ENCODE data around the gene KLK7. TPM values are rescaled to one million over a fixed set of nuclear protein-coding genes. Genes with fewer than 3 reads are reported as not detected.
A peak's percentile ranks its signal among the peaks of the same experiment; 100 is the strongest.

Gene KLK7
- total RNA-seq, 2 donors from 2014 or later = not detected

DNA sequence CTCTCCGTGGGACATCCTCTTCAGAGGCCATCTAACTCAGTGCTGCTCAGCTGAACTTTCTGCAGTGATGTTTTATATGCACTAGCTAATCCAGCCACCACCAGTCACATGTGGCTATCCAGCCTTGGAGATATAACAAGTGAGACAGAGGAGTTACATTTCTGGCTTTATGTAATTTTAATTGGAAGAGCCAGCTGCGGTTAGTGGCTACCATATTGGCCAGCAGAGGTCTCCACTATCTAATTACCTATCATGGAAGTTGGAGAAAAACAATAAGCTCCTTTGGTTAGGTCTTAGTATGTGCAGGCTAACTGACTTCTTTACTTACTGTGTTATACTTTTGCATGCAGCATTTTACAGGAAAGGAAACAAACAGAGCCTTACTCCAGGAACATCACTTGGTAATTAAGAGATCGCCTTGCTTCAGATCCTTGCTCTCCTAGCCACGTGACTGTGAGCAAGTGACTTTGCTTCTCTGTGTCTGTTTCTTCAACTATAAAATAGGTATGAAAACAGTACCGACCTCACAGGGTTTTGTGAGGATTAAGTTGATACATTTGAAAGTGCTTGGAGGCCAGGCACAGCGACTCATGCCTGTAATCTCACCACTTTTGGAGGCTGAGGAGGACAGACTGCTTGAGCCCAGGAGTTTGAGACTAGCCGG is 37.4 kb upstream of the KLK7 start:
- H3K36me3 Mint-ChIP-seq = peaks cover 7% of the 10 kb centered on the region
- DNase-seq (ENCODE audit: low spot score) (no peak), ATAC-seq (no peak)
- peaks cover 23 to 24% of the 10 kb centered on the region in 2 donors for H3K4me1 Mint-ChIP-seq (ENCODE audit: low read depth in 2 of 2)
- H3K9me3 Mint-ChIP-seq = no peaks in the 10 kb centered on the region
- H3K27ac Mint-ChIP-seq = no peak overlapping the region
- no peak overlapping the region for H3K4me3 Mint-ChIP-seq
- H3K27me3 Mint-ChIP-seq = peaks cover 41% of the 10 kb centered on the region in 2 donors

DNA sequence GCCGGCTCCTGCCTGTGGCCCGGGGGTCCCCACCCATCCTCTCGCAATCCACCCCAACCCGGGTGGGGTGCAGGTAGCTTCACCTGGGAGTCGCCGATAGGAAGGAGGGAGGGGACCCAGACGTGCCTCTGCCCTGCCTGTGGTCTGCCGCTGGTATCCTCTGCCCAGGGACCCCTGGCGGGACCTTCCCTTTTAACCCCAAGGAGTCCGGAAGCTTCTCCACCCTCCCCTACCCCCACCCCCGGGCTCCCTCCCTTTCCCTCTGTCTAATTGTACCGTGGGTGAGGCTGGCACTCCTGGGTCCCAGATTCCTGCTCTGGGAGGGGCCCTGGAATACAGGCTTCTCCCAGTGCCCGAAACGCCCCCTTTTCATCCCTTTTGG is 35.8 kb upstream of the KLK7 start, which contains the start of gene KLK10:
KLK10 (minus strand) TSS at position 166 of the 382 bp plus-strand sequence. CDS start 579 bp downstream, outside the sequence.
- peaks cover 49 to 54% of the 10 kb centered on the region in 2 donors for H3K27me3 Mint-ChIP-seq
- H3K27ac Mint-ChIP-seq = no peak within 1 kb of the TSS
- H3K4me1 Mint-ChIP-seq (ENCODE audit: low read depth in 2 of 2) = peaks cover 24 to 26% of the 10 kb centered on the region in 2 donors
- H3K36me3 Mint-ChIP-seq = peaks cover 7% of the 10 kb centered on the region
- H3K9me3 Mint-ChIP-seq = no peaks in the 10 kb centered on the region
- peak within 1 kb of the TSS; percentile 65 for H3K4me3 Mint-ChIP-seq
- ATAC-seq (no peak), DNase-seq (ENCODE audit: low spot score) (no peak)

DNA sequence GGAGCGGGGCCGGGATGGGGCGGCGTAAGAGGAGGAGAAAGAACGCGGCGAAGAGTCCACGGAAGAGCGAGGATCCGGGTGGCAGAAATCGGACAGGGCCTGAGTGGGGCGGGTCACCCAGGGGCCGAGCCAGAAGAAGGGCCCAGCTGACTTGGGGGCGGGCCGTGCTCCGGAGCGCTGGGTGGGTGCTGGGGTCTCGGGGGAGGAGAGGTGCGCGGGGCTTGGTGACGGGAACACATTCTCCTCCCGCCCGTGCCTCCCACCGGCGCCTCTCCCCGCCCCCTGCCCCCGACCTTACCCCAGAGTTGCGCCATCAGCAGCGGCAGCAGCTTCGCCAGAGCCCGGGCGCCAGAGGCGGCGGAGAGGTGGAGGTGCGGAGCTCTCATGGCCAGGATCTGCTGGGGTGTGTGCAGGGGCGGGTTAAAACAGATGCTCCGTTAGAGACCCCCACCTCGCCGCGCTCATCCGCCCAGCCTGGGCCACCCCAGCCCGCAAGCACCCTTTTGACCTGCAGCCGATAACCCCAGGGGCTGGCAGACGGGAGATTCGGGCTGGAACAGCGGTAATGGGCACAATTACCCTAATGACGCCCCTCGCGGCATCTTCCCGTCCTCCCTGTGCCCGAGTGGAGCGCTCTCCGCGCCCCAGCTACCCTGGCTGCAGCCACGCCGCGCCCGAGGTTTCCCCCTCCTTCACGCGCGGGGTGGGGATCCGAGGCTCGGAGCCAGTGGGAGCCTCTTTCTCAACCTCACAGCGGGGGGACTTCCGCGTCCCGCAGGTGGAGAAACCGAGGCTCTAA is 35.2 kb upstream of the KLK7 start:
- peaks cover 53 to 60% of the 10 kb centered on the region in 2 donors for H3K27me3 Mint-ChIP-seq
- H3K4me1 Mint-ChIP-seq (ENCODE audit: low read depth in 2 of 2) = peaks cover 24 to 26% of the 10 kb centered on the region in 2 donors
- peak overlapping the region; percentile 65 for H3K4me3 Mint-ChIP-seq
- no peak overlapping the region for H3K27ac Mint-ChIP-seq
- no peaks in the 10 kb centered on the region for H3K9me3 Mint-ChIP-seq
- no peak for ATAC-seq
- H3K36me3 Mint-ChIP-seq = peaks cover 7% of the 10 kb centered on the region
- no peak for DNase-seq (ENCODE audit: low spot score)

- DNase-seq (ENCODE audit: low spot score) = no peak
- peaks cover 7% of the 10 kb centered on the region for H3K36me3 Mint-ChIP-seq
- peaks cover 45 to 55% of the 10 kb centered on the region in 2 donors for H3K27me3 Mint-ChIP-seq
- peak overlapping the region; percentile 65 for H3K4me3 Mint-ChIP-seq
- H3K4me1 Mint-ChIP-seq (ENCODE audit: low read depth in 2 of 2) = peaks cover 24 to 26% of the 10 kb centered on the region in 2 donors
- no peaks in the 10 kb centered on the region for H3K9me3 Mint-ChIP-seq
- ATAC-seq = peak; percentile 55 to 61
- no peak overlapping the region for H3K27ac Mint-ChIP-seq
Observed at GRCh38 chr19:51016798-51017683, 33.3 kb upstream of the KLK7 start.

DNA sequence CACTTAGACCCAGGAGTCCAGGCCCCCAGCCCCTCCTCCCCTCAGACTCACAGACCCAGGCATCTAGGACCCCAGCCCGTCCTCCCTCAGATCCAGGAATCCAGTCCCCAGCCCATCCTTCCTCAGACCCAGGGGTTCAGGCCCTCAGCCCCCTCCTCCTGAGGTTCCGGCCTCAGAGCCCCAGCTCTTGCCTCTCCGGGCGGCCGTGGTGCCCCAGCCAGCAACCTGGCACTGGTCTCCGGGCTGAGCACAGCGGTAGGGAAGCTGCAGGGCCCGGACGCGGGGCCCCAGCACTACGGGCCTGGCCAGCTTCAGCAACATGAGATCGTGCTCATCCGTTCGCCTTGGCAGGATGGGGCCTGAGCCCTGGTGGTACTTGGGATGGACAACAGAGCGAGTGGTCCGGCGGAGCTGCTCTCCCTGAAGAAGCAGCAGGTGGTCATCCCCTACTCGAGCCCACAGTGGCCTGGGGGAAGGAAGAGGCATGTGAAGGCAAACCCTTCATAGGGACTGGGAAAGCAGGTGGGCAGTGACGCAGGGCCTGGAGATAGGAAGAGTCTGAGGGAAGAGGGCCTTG is 32.1 kb upstream of the KLK7 start:
- Mint-ChIP-seq H3K36me3 (peaks cover 7% of the 10 kb centered on the region), H3K27me3 (peaks cover 46 to 58% of the 10 kb centered on the region in 2 donors), H3K4me3 (no peak overlapping the region)

DNA sequence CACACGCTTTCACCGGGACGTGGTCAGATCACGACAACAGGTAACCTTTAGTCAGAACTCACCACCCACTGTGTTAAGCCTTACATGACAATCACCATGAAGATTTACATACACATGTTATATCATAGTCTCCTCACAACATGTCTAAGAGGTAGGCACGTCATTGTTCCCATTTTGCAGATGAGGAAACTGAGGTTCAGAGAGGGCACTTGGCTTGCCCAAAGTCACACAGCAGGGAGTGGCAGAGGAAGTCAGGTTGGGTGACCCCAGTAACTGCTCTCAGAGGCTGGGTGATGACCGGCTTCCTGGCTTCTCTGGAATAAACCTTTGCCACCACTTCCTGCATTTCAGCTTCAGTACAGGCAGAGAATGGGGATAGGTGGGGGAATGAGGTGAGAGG is 30.5 kb upstream of the KLK7 start:
- no peak overlapping the region for H3K27ac Mint-ChIP-seq
- peaks cover 7% of the 10 kb centered on the region for H3K36me3 Mint-ChIP-seq
- ATAC-seq = no peak
- H3K27me3 Mint-ChIP-seq = peaks cover 50 to 54% of the 10 kb centered on the region in 2 donors
- no peak for DNase-seq (ENCODE audit: low spot score)
- H3K9me3 Mint-ChIP-seq = no peaks in the 10 kb centered on the region
- H3K4me3 Mint-ChIP-seq = no peak overlapping the region
- H3K4me1 Mint-ChIP-seq (ENCODE audit: low read depth in 2 of 2) = peaks cover 18 to 21% of the 10 kb centered on the region in 2 donors

More for the DNA sequence above, 32.1 kb upstream of the KLK7 start:
- ATAC-seq (no peak), DNase-seq (ENCODE audit: low spot score) (no peak)
- Mint-ChIP-seq H3K4me1 (ENCODE audit: low read depth in 2 of 2) (peaks cover 24 to 26% of the 10 kb centered on the region in 2 donors), H3K27ac (no peak overlapping the region), H3K9me3 (no peaks in the 10 kb centered on the region)

DNA sequence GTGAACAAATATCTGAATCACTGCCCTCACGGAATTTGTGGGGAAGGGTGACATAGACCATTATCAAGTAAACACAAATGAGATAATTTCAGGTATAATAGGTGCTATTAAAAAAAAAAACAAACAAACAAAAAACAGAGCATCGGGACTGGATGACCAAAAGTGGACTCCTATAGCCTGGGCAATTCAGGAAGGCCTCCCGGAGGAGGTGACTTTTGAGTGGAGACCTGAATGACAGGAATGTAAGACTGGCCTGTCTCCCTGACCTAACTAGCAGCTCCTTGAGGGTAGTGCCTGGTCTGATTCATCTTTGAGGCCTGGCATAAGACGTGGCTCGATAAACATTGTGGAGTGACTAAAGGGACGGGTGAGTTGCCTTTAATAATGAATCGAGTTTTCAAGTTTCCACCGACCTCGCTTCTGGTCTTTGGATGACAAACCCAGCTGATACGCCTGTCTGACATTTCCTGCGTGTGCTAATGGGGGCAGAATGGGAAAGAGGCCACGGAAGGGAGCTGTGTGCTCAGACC is 29.0 kb upstream of the KLK7 start:
- Mint-ChIP-seq H3K4me3 (no peak overlapping the region), H3K36me3 (no peaks in the 10 kb centered on the region), H3K27ac (no peak overlapping the region), H3K9me3 (no peaks in the 10 kb centered on the region), H3K27me3 (peaks cover 43 to 46% of the 10 kb centered on the region in 2 donors), H3K4me1 (ENCODE audit: low read depth in 2 of 2) (peaks cover 9 to 13% of the 10 kb centered on the region in 2 donors)
- ATAC-seq = no peak
- DNase-seq (ENCODE audit: low spot score) = no peak

GRCh38 chr19:51010066-51010795 is 26.5 kb upstream of the KLK7 start:
- peaks cover 35 to 39% of the 10 kb centered on the region in 2 donors for H3K27me3 Mint-ChIP-seq
- H3K27ac Mint-ChIP-seq = no peak overlapping the region
- H3K9me3 Mint-ChIP-seq = no peaks in the 10 kb centered on the region
- ATAC-seq (no peak), DNase-seq (ENCODE audit: low spot score) (no peak)
- H3K4me3 Mint-ChIP-seq = no peak overlapping the region
- H3K4me1 Mint-ChIP-seq (ENCODE audit: low read depth in 2 of 2) = no peaks in the 10 kb centered on the region
- no peaks in the 10 kb centered on the region for H3K36me3 Mint-ChIP-seq

GRCh38 chr19:51009061-51009891 is 25.6 kb upstream of the KLK7 start:
- ATAC-seq (peak; percentile 11 to 15), DNase-seq (ENCODE audit: low spot score) (no peak)
- Mint-ChIP-seq H3K9me3 (no peaks in the 10 kb centered on the region), H3K4me3 (no peak overlapping the region), H3K27me3 (peaks cover 29 to 37% of the 10 kb centered on the region in 2 donors), H3K36me3 (no peaks in the 10 kb centered on the region), H3K4me1 (ENCODE audit: low read depth in 2 of 2) (no peaks in the 10 kb centered on the region), H3K27ac (no peak overlapping the region)

DNA sequence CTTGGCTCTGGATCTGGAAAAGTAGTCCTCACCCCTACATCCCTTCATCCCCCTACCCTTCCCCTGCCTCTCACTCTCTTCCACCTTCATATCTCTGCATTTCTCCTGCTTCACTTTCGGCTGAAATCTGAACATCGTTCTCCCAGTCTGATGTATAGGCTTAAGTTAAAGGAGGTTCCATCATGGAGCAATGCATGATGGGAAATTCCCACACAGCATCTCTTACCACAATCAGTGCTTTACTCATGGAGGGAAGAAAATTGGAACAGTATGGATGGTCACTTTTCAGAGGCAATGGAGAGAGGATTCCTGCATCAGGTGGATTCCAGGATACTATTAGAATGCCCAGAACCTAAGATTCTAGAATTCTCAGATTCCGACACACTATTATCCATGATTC is 23.8 kb upstream of the KLK7 start:
- H3K27ac Mint-ChIP-seq = no peak overlapping the region
- H3K4me1 Mint-ChIP-seq (ENCODE audit: low read depth in 2 of 2) = no peaks in the 10 kb centered on the region
- no peak for ATAC-seq
- no peak for DNase-seq (ENCODE audit: low spot score)
- H3K36me3 Mint-ChIP-seq = no peaks in the 10 kb centered on the region
- H3K27me3 Mint-ChIP-seq = peaks cover 31 to 36% of the 10 kb centered on the region in 2 donors
- no peak overlapping the region for H3K4me3 Mint-ChIP-seq
- H3K9me3 Mint-ChIP-seq = no peaks in the 10 kb centered on the region

DNA sequence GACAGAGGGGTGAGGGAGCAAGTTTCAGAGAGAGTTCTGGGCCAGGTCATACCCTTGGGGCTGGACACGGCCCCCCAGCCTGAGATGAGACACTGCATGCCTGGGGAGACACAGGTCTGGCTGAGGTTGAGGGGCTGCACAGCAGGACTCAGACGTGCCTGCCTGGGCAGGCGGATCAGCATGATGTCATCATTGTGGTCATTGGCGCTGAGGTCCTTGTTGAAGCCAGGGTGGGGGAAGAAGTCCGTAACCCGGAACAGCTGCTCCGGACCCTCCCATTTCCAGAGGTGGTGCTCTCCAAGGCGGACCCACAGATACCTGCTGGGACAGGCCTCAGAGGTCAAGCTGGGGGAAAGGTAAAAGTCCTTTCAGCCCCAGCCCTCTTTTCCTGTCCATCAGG is 22.7 kb upstream of the KLK7 start:
- Mint-ChIP-seq H3K27ac (no peak overlapping the region), H3K36me3 (no peaks in the 10 kb centered on the region), H3K27me3 (peaks cover 40 to 45% of the 10 kb centered on the region in 2 donors), H3K4me1 (ENCODE audit: low read depth in 2 of 2) (peaks cover 0 to 4% of the 10 kb centered on the region in 2 donors), H3K4me3 (no peak overlapping the region), H3K9me3 (no peaks in the 10 kb centered on the region)
- ATAC-seq (no peak), DNase-seq (ENCODE audit: low spot score) (no peak)

DNA sequence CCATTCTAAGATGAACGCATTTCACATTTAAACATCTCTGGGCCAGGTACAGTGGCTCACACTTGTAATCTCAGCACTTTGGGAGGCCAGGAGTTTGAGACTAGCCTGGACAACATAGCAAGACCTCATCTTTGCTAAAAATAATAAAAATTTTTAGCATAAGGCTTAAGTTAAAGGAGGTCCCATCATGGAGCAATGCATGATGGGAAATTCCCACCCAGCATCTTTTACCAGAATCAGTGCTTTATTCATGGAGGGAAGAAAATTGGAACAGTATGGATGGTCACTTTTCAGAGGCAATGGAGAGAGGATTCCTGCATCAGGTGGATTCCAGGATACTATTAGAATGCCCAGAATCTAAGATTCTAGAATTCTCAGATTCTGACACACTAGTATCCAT is 21.5 kb upstream of the KLK7 start:
- ATAC-seq (no peak), DNase-seq (ENCODE audit: low spot score) (no peak)
- H3K4me1 Mint-ChIP-seq (ENCODE audit: low read depth in 2 of 2) = peaks cover 0 to 4% of the 10 kb centered on the region in 2 donors
- no peaks in the 10 kb centered on the region for H3K36me3 Mint-ChIP-seq
- peaks cover 41% of the 10 kb centered on the region in 2 donors for H3K27me3 Mint-ChIP-seq
- no peak overlapping the region for H3K4me3 Mint-ChIP-seq
- H3K9me3 Mint-ChIP-seq = no peaks in the 10 kb centered on the region
- H3K27ac Mint-ChIP-seq = no peak overlapping the region

Measured in natural killer cell treated with Interleukin-12 subunit alpha and Interleukin-12 subunit beta and Interleukin-15 and Interleukin-18, amount 100 ng/mL, for 72 hours (primary cell).